ENCODE data around the gene PALD1. TPM values are rescaled to one million over a fixed set of nuclear protein-coding genes. Genes with fewer than 3 reads are reported as not detected.

PALD1 gene
- total RNA-seq, 2 donors from 2014 or later, result 1.3 to 3.9 TPM

GRCh38 chr10:70589762-70590654 is 111.4 kb downstream of the PALD1 start:
- intact Hi-C loops (cut with DNase I, micrococcal nuclease), result no loop called here
- no peak for ATAC-seq
- no peak for DNase-seq

- intact Hi-C loops (cut with DNase I, micrococcal nuclease), result no loop called here
- no peak for DNase-seq
Observed at GRCh38 chr10:70590655-70591416, 112.3 kb downstream of the PALD1 start.

GRCh38 chr10:70592186-70592735 is 113.7 kb downstream of the PALD1 start:
- ATAC-seq (no peak), DNase-seq (no peak)
- intact Hi-C loops (cut with DNase I, micrococcal nuclease), result no loop called here

More at GRCh38 chr10:70590655-70591416, 112.3 kb downstream of the PALD1 start:
- ATAC-seq, result no peak

GRCh38 chr10:70592746-70593512 is 114.4 kb downstream of the PALD1 start:
- DNase-seq (no peak), ATAC-seq (no peak)
- intact Hi-C loops (cut with DNase I, micrococcal nuclease), result no loop called here

- intact Hi-C loops (cut with DNase I, micrococcal nuclease), result no loop called here
- no peak for ATAC-seq
- DNase-seq, result no peak
Observed at GRCh38 chr10:70593513-70593890, 114.9 kb downstream of the PALD1 start.

- no peak for DNase-seq
- intact Hi-C loops (cut with DNase I, micrococcal nuclease), result no loop called here
- ATAC-seq, result no peak
Observed at GRCh38 chr10:70594161-70594560, 115.6 kb downstream of the PALD1 start.

- intact Hi-C loops (cut with DNase I, micrococcal nuclease), result no loop called here
- ATAC-seq (no peak), DNase-seq (no peak)
Observed at GRCh38 chr10:70595566-70596016, 117.0 kb downstream of the PALD1 start.

- DNase-seq (no peak), ATAC-seq (no peak)
- intact Hi-C loops (cut with DNase I, micrococcal nuclease), result no loop called here
Observed at GRCh38 chr10:70596110-70596798, 117.7 kb downstream of the PALD1 start.

- DNase-seq (no peak), ATAC-seq (no peak)
- intact Hi-C loops (cut with DNase I, micrococcal nuclease), result no loop called here
Observed at GRCh38 chr10:70596860-70597809, 118.6 kb downstream of the PALD1 start.

GRCh38 chr10:70597856-70598815 is 119.6 kb downstream of the PALD1 start:
- no peak for DNase-seq
- intact Hi-C loops (cut with DNase I, micrococcal nuclease), result no loop called here
- no peak for ATAC-seq

- intact Hi-C loops (cut with DNase I, micrococcal nuclease), result no loop called here
- no peak for ATAC-seq
- no peak for DNase-seq
Observed at GRCh38 chr10:70598857-70599295, 120.3 kb downstream of the PALD1 start.

- ATAC-seq, result no peak
- no peak for DNase-seq
- intact Hi-C loops (cut with DNase I, micrococcal nuclease), result no loop called here
Observed at GRCh38 chr10:70599319-70599718, 120.8 kb downstream of the PALD1 start.

- intact Hi-C loops (cut with DNase I, micrococcal nuclease), result no loop called here
- DNase-seq, result no peak
Observed at GRCh38 chr10:70599791-70600190, 121.2 kb downstream of the PALD1 start.

GRCh38 chr10:70600512-70601395 is 122.2 kb downstream of the PALD1 start:
- ATAC-seq (no peak), DNase-seq (no peak)
- intact Hi-C loops (cut with DNase I, micrococcal nuclease), result no loop called here

More at GRCh38 chr10:70599791-70600190, 121.2 kb downstream of the PALD1 start:
- no peak for ATAC-seq

GRCh38 chr10:70601746-70602145 is 123.2 kb downstream of the PALD1 start:
- no peak for ATAC-seq
- intact Hi-C loops (cut with DNase I, micrococcal nuclease), result no loop called here
- no peak for DNase-seq

Measured in left colon (tissue), 2 donors.